K562 (cell line): ENCODE measurements around the gene TM2D3. TPM values are rescaled to one million over a fixed set of nuclear protein-coding genes. Genes with fewer than 3 reads are reported as not detected.

ENCODE experiments used
- ATAC-seq: fragments of 200-7000 bp; cut with Tn5 transposase; 3 replicates; pipeline ENCODE4 v1.9.1; 2020; ENCODE audit warnings: moderate library complexity
- BruUV-seq: library from RNA; stranded (reverse); fragments of 400-500 nt; replicated peaks from 2 replicates; lab custom pipeline; 2021; lab: Mats Ljungman, UMichigan
- CTCF ChIA-PET: fragments of 300-600 bp; formaldehyde crosslinking; extraction: SDS; loops from one replicate; lab custom pipeline; 2021; ENCODE audit warnings: low intra/inter-chr PET ratio; lab: Yijun Ruan, JAX
- POLR2A ChIA-PET: fragments of 300-600, 350-650 bp; sonication (Branson Sonifier 250); formaldehyde crosslinking; extraction: SDS; loops from one replicate; lab custom pipeline; 2021; ENCODE audit warnings: antibody characterized with exemption, inconsistent platforms; lab: Yijun Ruan, JAX
- DNase-seq, 4 experiments: peaks; one replicate each; pipeline versions ENCODE4 v3.0.0 to v3.0.0-alpha.2; 2011 to 2018; ENCODE audit warnings: low spot score in 3 of 4, mixed read lengths in 3 of 4; ENCODE audit errors: extremely low read depth in 1 of 4
- FAIRE-seq: peaks from 2 replicates; lab custom pipeline; 2011; peaks lifted over from hg19 to GRCh38; lab: Jason Lieb, UNC
- H2AFZ ChIP-seq: 2 replicates; pipeline ENCODE4 v1.6.0; 2011; ENCODE audit warnings: low read depth, low read length, control low read depth, inconsistent platforms
- H3K27ac ChIP-seq: fragments of 200-600 bp; 3 replicates; pipeline ENCODE4 v1.8.0; 2011; ENCODE audit warnings: low read depth, mild to moderate bottlenecking, control low read depth, inconsistent platforms, low read length, moderate library complexity, mixed read lengths; ENCODE audit errors: extremely low read depth
- H3K27me3 ChIP-seq, 2 experiments: fragments of 300-600 bp in 1 of 2; 2 replicates in 1 of 2; 3 replicates in 1 of 2; pipeline versions ENCODE4 v1.6.0 to v1.8.0; 2011; ENCODE audit warnings: inconsistent platforms in 2 of 2, low read length in 2 of 2, mild to moderate bottlenecking in 1 of 2, mixed read lengths in 1 of 2, moderate library complexity in 1 of 2; ENCODE audit not compliant: control insufficient read depth in 2 of 2, insufficient read depth in 2 of 2
- H3K36me3 ChIP-seq: fragments of 300-600 bp; 3 replicates; pipeline ENCODE4 v1.8.0; 2011; ENCODE audit warnings: mild to moderate bottlenecking, low read length, inconsistent platforms; ENCODE audit not compliant: control insufficient read depth, insufficient read depth
- H3K4me1 ChIP-seq, 2 experiments: fragments of 200-600 bp in 1 of 2; replicated peaks in 1 of 2; 2 replicates in 1 of 2; 3 replicates in 1 of 2; pipeline versions ENCODE4 v1.5.1 to v1.8.0; 2011; ENCODE audit warnings: inconsistent platforms in 2 of 2, low read length in 2 of 2, mild to moderate bottlenecking in 1 of 2, mixed read lengths in 1 of 2, moderate library complexity in 1 of 2; ENCODE audit not compliant: control insufficient read depth in 2 of 2, insufficient read depth in 2 of 2
- H3K4me2 ChIP-seq: 2 replicates; pipeline ENCODE4 v1.6.1; 2011; ENCODE audit warnings: low read length, control low read depth, inconsistent platforms, mixed read lengths; ENCODE audit not compliant: insufficient read depth
- H3K4me3 ChIP-seq: fragments of 200-600 bp; sonication (generic), shearing (Covaris generic); 2 replicates; pipeline ENCODE4 v1.5.1; 2016; ENCODE audit warnings: control low read depth, inconsistent platforms
- H3K79me2 ChIP-seq: fragments of 200-600 bp; 3 replicates; pipeline ENCODE4 v1.8.0; 2011; ENCODE audit warnings: low read length, inconsistent platforms; ENCODE audit not compliant: control insufficient read depth, insufficient read depth
- H3K9ac ChIP-seq, 2 experiments: 2 replicates each; pipeline versions ENCODE4 v1.6.0 to v1.6.1; 2011; ENCODE audit warnings: low read depth in 2 of 2, low read length in 2 of 2, control low read depth in 1 of 2, inconsistent platforms in 1 of 2, mild to moderate bottlenecking in 1 of 2, mixed read lengths in 1 of 2; ENCODE audit not compliant: insufficient read depth in 1 of 2
- H3K9me1 ChIP-seq: one replicate; pipeline ENCODE4 v1.6.0; 2011; ENCODE audit warnings: inconsistent platforms, mild to moderate bottlenecking, low read length, moderate library complexity; ENCODE audit not compliant: control insufficient read depth, insufficient read depth
- H3K9me3 ChIP-seq: replicated peaks from 2 replicates; pipeline ENCODE4 v1.5.1; 2011; ENCODE audit warnings: low read depth, low read length, inconsistent platforms; ENCODE audit not compliant: control insufficient read depth, insufficient read depth
- H4K20me1 ChIP-seq: replicated peaks from 2 replicates; pipeline ENCODE4 v1.6.1; 2011; ENCODE audit warnings: low read length, inconsistent platforms, mixed read lengths; ENCODE audit not compliant: control insufficient read depth, insufficient read depth
- ARHGAP35 ChIP-seq: fragments of 450-650 bp; IDR thresholded peaks from 2 replicates; pipeline ENCODE4 v1.6.1; 2018; ENCODE audit not compliant: partially characterized antibody
- ARNT ChIP-seq, 2 experiments: fragments of 450-650 bp; IDR thresholded peaks; 2 replicates each; pipeline ENCODE4 v1.6.1; 2016; ENCODE audit warnings: mild to moderate bottlenecking in 1 of 2
- ASH1L ChIP-seq: fragments of 450-650 bp; IDR thresholded peaks from 2 replicates; pipeline ENCODE4 v1.6.1; 2018; ENCODE audit warnings: borderline replicate concordance, mild to moderate bottlenecking, low read depth; ENCODE audit not compliant: partially characterized antibody
- BMI1 ChIP-seq: fragments of 150-350 bp; IDR thresholded peaks from 2 replicates; pipeline ENCODE4 v1.6.1; 2014; ENCODE audit warnings: low read length
- EGR1 ChIP-seq: fragments of 450-650 bp; conservative IDR thresholded peaks from 2 replicates; pipeline ENCODE4 v1.6.1; 2017; ENCODE audit warnings: mild to moderate bottlenecking
- HNRNPK ChIP-seq: fragments of 200-400 bp; formaldehyde crosslinking; IDR thresholded peaks from one replicate; pipeline ENCODE4 v1.6.1; 2018; ENCODE audit warnings: mild to moderate bottlenecking, low read depth, low read length; ENCODE audit not compliant: poor library complexity, severe bottlenecking
- NFYB ChIP-seq: IDR thresholded peaks from 2 replicates; pipeline ENCODE4 v1.6.1; 2011; ENCODE audit warnings: mild to moderate bottlenecking, moderate library complexity; ENCODE audit not compliant: insufficient read length; ENCODE audit errors: extremely low read depth
- NRF1 ChIP-seq, 2 experiments: fragments of 450-650 bp; IDR thresholded peaks in 1 of 2; conservative IDR thresholded peaks in 1 of 2; 2 replicates each; pipeline ENCODE4 v1.6.1; 2014; ENCODE audit warnings: mild to moderate bottlenecking in 2 of 2
- PCBP2 ChIP-seq: fragments of 200-400 bp; formaldehyde crosslinking; IDR thresholded peaks from 2 replicates; pipeline ENCODE4 v1.6.1; 2018; ENCODE audit warnings: low read length, low read depth, mild to moderate bottlenecking, moderate library complexity; ENCODE audit not compliant: poor library complexity, severe bottlenecking
- RBM34 ChIP-seq: fragments of 200-400 bp; formaldehyde crosslinking; IDR thresholded peaks from 2 replicates; pipeline ENCODE4 v1.6.1; 2018; ENCODE audit warnings: low read length, borderline replicate concordance; ENCODE audit not compliant: insufficient read depth
- SMAD2 ChIP-seq: fragments of 150-350 bp; IDR thresholded peaks from 2 replicates; pipeline ENCODE4 v1.6.1; 2014; ENCODE audit warnings: low read depth, mild to moderate bottlenecking, low read length
- SREBF2 ChIP-seq: sonication (generic); formaldehyde crosslinking; IDR thresholded peaks from 2 replicates; pipeline ENCODE4 v1.4.0; 2020; ENCODE audit warnings: mild to moderate bottlenecking, missing genetic modification reagents
- TRIM24 ChIP-seq, 2 experiments: fragments of 450-650 bp; IDR thresholded peaks; 2 replicates each; pipeline ENCODE4 v1.6.1; 2016
- ZC3H4 ChIP-seq: sonication (generic); formaldehyde crosslinking; IDR thresholded peaks from 2 replicates; pipeline ENCODE4 v1.9.0; 2021; ENCODE audit warnings: missing genetic modification reagents, borderline replicate concordance
- ZKSCAN8 ChIP-seq: fragments of 200-800 bp; sonication (Bioruptor generic); IDR thresholded peaks from 2 replicates; pipeline ENCODE4 v1.6.1; 2016; ENCODE audit warnings: missing genetic modification characterization, missing compliant biosample characterization
- ZNF316 ChIP-seq: fragments of 450-650 bp; IDR thresholded peaks from 2 replicates; pipeline ENCODE4 v1.6.1; 2016
- ZNF583 ChIP-seq: fragments of 250-450 bp; sonication (Bioruptor Pico); IDR thresholded peaks from 2 replicates; pipeline ENCODE4 v1.4.0; 2020
- WGBS: fragments of 100-300 bp; shearing (Covaris generic); methylation state at CpG from one replicate; pipeline ENCODE4 v1.1.6; 2016; ENCODE audit warnings: low coverage, mixed read lengths; ENCODE audit not compliant: insufficient coverage; ENCODE audit errors: missing lambda C conversion rate; 5-methylcytosine and 5-hydroxymethylcytosine counted together
- in situ Hi-C: fragments of 300-500 bp; cut with MboI; formaldehyde crosslinking; loops from 4 replicates; pipeline ENCODE4 v1.15.0; 2018; ENCODE audit warnings: inconsistent platforms, mixed read lengths
- intact Hi-C: fragments of 100-400 bp; cut with micrococcal nuclease; formaldehyde crosslinking; loops from 2 replicates; pipeline ENCODE4 v1.14.2; 2022
- polyA plus RNA-seq, 8 experiments: library from polyadenylated mRNA; depleted of rRNA in 4 of 8; stranded (reverse) in 5 of 8; unstranded in 3 of 8; fragments of >200 nt; fragmentation: Nextera tagmentation in 2 of 8; fragmentation: Illumina TruSeq in 1 of 8; extraction: Ambion mirVana in 2 of 8; extraction: Trizol in 1 of 8; gene quantifications; 2 replicates each; pipeline versions ENCODE4 v1.2.1 to v1.2.3, GENCODE V29; 2011 to 2014; ENCODE audit warnings: inconsistent platforms in 1 of 8, missing spikeins in 1 of 8
- total RNA-seq, 7 experiments: library from RNA; depleted of rRNA in 6 of 7; stranded (reverse); fragments of >200 nt in 6 of 7; fragmentation: Illumina TruSeq in 2 of 7; extraction: Trizol in 2 of 7; gene quantifications; 2 replicates each; pipeline versions ENCODE4 v1.2.1 to v1.2.3, GENCODE V29; 2011 to 2021; ENCODE audit warnings: low replicate concordance in 1 of 7
- TF ChIP-seq, protein P1 (sequence below), 2 experiments: fragments of 450-650 bp; IDR thresholded peaks; 2 replicates each; pipeline ENCODE4 v1.6.1; 2016
- TF ChIP-seq, protein P2 (sequence below), 2 experiments: fragments of 250-450 bp in 1 of 2; fragments of 450-650 bp in 1 of 2; sonication (Bioruptor Pico) in 1 of 2; IDR thresholded peaks; 2 replicates each; pipeline versions ENCODE4 v1.6.1 to v1.8.0; 2016 to 2021; ENCODE audit warnings: mild to moderate bottlenecking in 2 of 2, moderate library complexity in 2 of 2, missing compliant biosample characterization in 1 of 2, missing genetic modification characterization in 1 of 2

The TM2D3 gene
- total and polyA plus RNA-seq, 9 of the 15 experiments (the other 6 are each of a cell fraction or from before 2014, with no cell fraction given), result 16.5 to 67.9 (median 31.3) TPM

DNA sequence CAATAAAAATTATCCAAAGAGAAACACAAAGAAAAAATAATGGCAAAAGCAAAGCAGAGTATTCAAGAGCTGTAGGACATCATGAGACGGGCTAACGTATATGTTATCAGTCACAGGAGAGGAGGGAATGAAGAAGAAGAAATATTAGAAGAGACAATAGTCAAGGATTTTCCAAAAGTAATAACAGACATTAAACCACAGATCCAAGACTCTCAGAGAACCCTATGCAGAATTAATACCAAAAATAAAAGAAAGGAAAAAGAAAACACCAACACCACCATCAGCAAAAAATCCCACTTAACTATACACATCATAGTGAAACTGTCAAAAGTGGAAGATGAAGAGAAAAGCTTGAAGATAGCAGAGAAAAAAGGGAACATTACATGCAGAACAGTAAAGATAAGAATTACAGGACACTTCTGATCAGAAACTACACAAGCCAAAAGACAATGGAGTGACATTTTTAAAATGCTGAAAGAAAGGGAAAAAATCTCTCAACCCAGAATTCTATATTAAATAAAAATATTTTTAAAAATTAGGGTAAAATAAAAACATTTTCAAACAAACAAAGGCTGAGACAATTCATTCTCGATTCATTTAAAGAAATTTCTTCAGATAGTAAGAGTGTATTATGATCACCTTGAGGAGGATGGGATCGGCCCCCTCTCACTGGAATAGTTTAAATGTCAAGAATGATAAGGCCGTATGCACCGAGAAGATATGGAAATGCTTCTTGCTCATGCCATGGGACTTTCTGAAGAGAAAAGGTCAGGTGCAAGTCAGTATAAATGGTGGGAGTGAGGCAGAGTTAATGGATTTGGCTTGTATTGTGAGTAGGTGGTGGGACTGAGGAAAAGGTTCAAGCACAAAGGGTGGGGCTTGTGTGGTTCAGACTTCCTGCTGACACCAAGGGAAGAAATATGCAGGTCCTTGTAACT, 28.5 kb downstream of the TM2D3 start (continued):
- TF ChIP-seq, protein P1, sequence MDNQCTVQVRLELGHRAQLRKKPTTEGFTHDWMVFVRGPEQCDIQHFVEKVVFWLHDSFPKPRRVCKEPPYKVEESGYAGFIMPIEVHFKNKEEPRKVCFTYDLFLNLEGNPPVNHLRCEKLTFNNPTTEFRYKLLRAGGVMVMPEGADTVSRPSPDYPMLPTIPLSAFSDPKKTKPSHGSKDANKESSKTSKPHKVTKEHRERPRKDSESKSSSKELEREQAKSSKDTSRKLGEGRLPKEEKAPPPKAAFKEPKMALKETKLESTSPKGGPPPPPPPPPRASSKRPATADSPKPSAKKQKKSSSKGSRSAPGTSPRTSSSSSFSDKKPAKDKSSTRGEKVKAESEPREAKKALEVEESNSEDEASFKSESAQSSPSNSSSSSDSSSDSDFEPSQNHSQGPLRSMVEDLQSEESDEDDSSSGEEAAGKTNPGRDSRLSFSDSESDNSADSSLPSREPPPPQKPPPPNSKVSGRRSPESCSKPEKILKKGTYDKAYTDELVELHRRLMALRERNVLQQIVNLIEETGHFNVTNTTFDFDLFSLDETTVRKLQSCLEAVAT (IDR thresholded peaks at IDR 0.05), result 0 out of 4 replicates have a peak, but pooled peaks of 1 of the 2 experiments have one; percentile 18
- TF ChIP-seq ZNF583 (CRISPR knock-in tag), result no peak
- TF ChIP-seq ARNT (IDR thresholded peaks at IDR 0.05), result 0 out of 4 replicates have a peak, but pooled peaks of 1 of the 2 experiments have one; percentile 55
- no peak for TF ChIP-seq SMAD2
- TF ChIP-seq BMI1, result no peak
- peak; percentile 59 to 84 for TF ChIP-seq TRIM24 (IDR thresholded peaks at IDR 0.05)
- TF ChIP-seq, protein P2, sequence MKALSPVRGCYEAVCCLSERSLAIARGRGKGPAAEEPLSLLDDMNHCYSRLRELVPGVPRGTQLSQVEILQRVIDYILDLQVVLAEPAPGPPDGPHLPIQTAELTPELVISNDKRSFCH (CRISPR knock-in tag; IDR thresholded peaks at IDR 0.05), result no peak
- TF ChIP-seq, protein P2 (tag; IDR thresholded peaks at IDR 0.05), result peak; percentile 97

DNA sequence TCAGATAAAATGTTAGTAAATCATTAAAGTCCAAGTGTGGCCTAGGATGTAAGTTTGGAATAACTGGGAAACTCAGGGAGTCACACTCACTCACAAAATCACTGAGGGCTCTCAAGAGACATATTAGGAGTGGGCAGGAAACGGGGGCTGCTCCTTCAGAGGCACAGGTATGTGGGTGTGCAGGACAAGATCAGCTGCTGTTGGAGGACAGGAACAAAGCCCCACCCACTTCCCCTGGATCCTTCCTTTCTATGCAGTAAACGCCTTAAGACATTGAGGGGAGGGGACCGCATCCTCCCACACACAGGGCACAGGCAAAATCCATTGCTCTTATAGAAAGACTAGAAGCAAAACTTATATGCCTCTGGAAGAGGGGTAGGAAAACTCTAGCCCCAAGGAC, 30.2 kb downstream of the TM2D3 start:
- Histone ChIP-seq H2AFZ (no peak overlapping the region), H3K4me1 (no peaks in the 10 kb centered on the region; a peak in 1 of 5 replicates), H3K4me3 (no peak overlapping the region), H3K27me3 (no peaks in the 10 kb centered on the region), H3K79me2 (no peaks in the 10 kb centered on the region), H3K36me3 (no peaks in the 10 kb centered on the region), H4K20me1 (no peaks in the 10 kb centered on the region), H3K27ac (no peak overlapping the region), H3K9ac (no peak overlapping the region), H3K4me2 (no peak overlapping the region), H3K9me1 (no peaks in the 10 kb centered on the region), H3K9me3 (peaks cover 10% of the 10 kb centered on the region)
- WGBS, result 12% methylated on average over 3 of the region's 3 CpGs
- CTCF ChIA-PET, result no interaction called here
- intact Hi-C loops (no loop called here), in situ Hi-C loops (no loop called here)
- ATAC-seq (no peak), DNase-seq (no peak), FAIRE-seq (no peak)
- no TSS peak for BruUV-seq
- POLR2A ChIA-PET, result no interaction called here
- TF ChIP-seq NFYB, result no peak
- no peak for TF ChIP-seq ASH1L
- no peak for TF ChIP-seq EGR1
- no peak for TF ChIP-seq ZNF316
- TF ChIP-seq ZC3H4 (CRISPR knock-in tag), result no peak
- no peak for TF ChIP-seq NRF1 (conservative IDR thresholded peaks at IDR 0.05 in 1 of 2, IDR thresholded peaks at IDR 0.05 in 1 of 2)
- no peak for TF ChIP-seq RBM34
- TF ChIP-seq ZKSCAN8 (CRISPR knock-in tag), result no peak
- no peak for TF ChIP-seq PCBP2
- TF ChIP-seq ARHGAP35, result no peak
- no peak for TF ChIP-seq SREBF2
- TF ChIP-seq HNRNPK, result no peak
